ENCODE measurements around the gene PRC1. TPM values are rescaled to one million over a fixed set of nuclear protein-coding genes. Genes with fewer than 3 reads are reported as not detected.

PRC1 gene
- total and polyA plus RNA-seq, 8 donors = 3.9 to 12.7 (median 5.0) TPM

DNA sequence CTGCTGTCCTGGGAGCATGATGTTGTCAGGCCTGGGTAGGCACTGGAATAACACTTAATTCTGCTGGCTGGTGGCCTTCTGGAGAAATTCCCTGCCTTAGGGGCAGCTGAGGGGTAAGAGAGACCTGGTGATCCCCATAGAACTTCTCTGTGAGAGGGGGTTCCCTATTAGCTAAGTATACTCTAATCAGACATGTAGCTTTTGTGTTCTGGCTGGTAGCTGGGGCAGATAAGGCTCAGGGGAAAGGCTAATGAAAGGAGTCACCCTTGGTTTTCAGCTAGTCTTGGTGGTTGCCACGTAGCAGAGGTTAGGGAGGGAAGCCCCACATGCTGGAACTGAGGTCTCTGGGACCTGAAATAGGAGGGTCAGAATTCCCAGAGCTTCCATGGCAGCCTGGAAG lies 61.0 kb downstream of the PRC1 start:
- intact Hi-C loops (cut with DNase I) = no loop called here
- ATAC-seq = no peak
- no peak overlapping the region for H3K27ac ChIP-seq
- no peaks in the 10 kb centered on the region for H3K9me3 ChIP-seq
- no peaks in the 10 kb centered on the region for H3K27me3 ChIP-seq
- no peak for FAIRE-seq
- H3K4me3 ChIP-seq = no peak overlapping the region
- peak in 1 of 6 donors; percentile 7 for DNase-seq
- H3K36me3 ChIP-seq = peaks cover 0 to 8% (median 2%) of the 10 kb centered on the region in 3 donors
- TF ChIP-seq, protein P1, sequence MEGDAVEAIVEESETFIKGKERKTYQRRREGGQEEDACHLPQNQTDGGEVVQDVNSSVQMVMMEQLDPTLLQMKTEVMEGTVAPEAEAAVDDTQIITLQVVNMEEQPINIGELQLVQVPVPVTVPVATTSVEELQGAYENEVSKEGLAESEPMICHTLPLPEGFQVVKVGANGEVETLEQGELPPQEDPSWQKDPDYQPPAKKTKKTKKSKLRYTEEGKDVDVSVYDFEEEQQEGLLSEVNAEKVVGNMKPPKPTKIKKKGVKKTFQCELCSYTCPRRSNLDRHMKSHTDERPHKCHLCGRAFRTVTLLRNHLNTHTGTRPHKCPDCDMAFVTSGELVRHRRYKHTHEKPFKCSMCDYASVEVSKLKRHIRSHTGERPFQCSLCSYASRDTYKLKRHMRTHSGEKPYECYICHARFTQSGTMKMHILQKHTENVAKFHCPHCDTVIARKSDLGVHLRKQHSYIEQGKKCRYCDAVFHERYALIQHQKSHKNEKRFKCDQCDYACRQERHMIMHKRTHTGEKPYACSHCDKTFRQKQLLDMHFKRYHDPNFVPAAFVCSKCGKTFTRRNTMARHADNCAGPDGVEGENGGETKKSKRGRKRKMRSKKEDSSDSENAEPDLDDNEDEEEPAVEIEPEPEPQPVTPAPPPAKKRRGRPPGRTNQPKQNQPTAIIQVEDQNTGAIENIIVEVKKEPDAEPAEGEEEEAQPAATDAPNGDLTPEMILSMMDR (IDR thresholded peaks at IDR 0.05) = no peak
- 52 to 67% methylated on average over 1 of the region's 1 CpG for WGBS, 2 donors
- H3K4me1 ChIP-seq = peaks cover 0 to 32% (median 14%) of the 10 kb centered on the region in 3 donors

DNA sequence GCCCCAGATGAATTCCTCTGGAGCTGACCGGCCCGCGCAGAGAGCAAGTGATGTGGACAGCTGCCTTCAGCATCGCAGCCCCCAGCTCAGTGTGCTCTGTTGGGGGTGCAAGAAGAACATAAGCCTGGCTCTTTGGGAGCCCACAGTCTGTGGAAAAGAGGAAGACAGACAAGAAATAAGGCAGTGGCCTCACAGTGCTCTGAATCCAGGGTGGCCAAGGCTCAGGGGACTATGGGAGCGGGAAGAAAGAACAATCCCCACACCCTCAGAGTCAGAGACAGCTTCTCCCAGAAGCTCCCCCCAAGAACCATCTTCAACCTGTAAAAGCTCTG lies 61.7 kb downstream of the PRC1 start:
- no peak for DNase-seq
- H3K36me3 ChIP-seq = peaks cover 0 to 4% (median 0%) of the 10 kb centered on the region in 3 donors
- H3K4me3 ChIP-seq = peak overlapping the region in 3 of 4 donors; percentile 72 to 84 (median 76)
- peak overlapping the region in 3 of 4 donors; percentile 92 to 96 (median 93) for H3K27ac ChIP-seq
- H3K27me3 ChIP-seq = no peaks in the 10 kb centered on the region
- no peak for ATAC-seq
- no peak for FAIRE-seq
- TF ChIP-seq, protein P1 (IDR thresholded peaks at IDR 0.05) = no peak
- intact Hi-C loops (cut with DNase I) = no loop called here
- no peaks in the 10 kb centered on the region for H3K9me3 ChIP-seq
- peaks cover 0 to 32% (median 14%) of the 10 kb centered on the region in 3 donors for H3K4me1 ChIP-seq
- WGBS, 2 donors = 16 to 19% methylated on average over 5 of the region's 5 CpGs

DNA sequence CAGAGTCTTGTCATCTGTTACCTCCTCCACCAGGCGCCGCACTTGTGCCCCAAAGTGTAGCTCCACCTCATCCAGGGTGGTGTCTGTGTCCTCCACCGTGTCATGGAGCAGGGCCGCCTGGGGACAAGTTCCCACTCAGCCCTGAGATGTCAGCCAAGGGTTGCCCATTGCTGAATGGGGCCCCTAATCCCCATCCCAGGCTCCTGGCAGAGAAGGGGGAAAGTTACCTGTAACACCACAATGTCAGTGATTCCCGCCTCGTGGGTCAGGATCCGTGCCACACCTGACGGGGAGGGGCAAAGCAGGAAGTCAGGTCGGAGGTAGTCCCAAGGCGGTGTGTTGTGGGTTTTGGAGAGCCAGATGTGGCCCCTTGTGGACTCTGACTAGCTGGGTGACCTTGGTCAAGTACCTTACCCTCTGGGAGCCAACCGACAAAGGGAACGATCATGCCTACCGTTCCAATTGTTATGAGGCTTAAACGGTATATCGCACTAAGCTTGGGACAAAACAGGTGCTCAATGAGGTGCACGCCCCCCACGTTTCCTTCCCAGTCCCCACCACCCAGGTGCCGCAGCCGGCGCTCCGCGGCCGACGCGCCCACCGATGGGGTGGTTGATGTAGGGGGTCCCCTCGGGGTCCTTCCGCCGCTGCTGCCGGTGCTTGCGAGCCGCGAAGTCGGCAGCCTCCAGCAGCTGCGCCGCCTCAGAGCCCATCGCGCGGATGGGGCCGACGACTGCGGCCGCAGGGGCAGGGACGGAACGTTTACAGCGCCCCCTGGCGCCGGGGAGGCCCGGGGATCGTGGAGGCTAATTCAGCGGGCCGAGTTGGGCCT lies 62.3 kb downstream of the PRC1 start, which contains the start of gene HDDC3:
Gene HDDC3, minus strand, starts transcription at position 722 of the 832 bp plus-strand sequence. Its CDS starts 9 bp downstream, at position 713.
- Histone ChIP-seq H3K27me3 (no peaks in the 10 kb centered on the region), H3K36me3 (no peaks in the 10 kb centered on the region), H3K4me3 (peak within 1 kb of the TSS; percentile 72 to 84 (median 80)), H3K4me1 (peaks cover 0 to 32% (median 14%) of the 10 kb centered on the region in 3 donors), H3K27ac (peak within 1 kb of the TSS; percentile 91 to 96 (median 92)), H3K9me3 (no peaks in the 10 kb centered on the region)
- peak; percentile 65 to 71 (median 68) for ATAC-seq
- 0 to 1% methylated on average over 43 to 52 of the region's 52 CpGs for WGBS, 2 donors
- TF ChIP-seq, protein P1 (IDR thresholded peaks at IDR 0.05) = peak; percentile 94 to 97 (median 96)
- no peak for FAIRE-seq
- peak; percentile 87 to 99 (median 92) for DNase-seq
- intact Hi-C loops (cut with DNase I) = no loop called here

DNA sequence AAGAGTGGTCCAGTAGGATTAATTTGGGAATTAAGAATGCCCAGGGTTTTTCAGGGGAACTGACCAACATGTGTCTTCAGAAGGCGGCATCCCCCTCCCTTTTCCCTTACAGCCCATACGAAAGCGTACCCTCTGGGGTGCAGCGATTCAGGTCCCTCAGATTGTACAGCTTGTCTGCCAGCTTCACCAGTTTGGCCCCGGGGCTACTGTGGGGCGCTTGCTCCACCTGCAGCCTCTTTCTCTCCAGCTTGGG lies 62.8 kb downstream of the PRC1 start:
- intact Hi-C loops (cut with DNase I) = no loop called here

More for the DNA sequence above, 62.8 kb downstream of the PRC1 start:
- no peak for FAIRE-seq
- H3K27ac ChIP-seq = peak overlapping the region; percentile 91 to 96 (median 92)
- no peak for DNase-seq
- peaks cover 0 to 30% (median 14%) of the 10 kb centered on the region in 3 donors for H3K4me1 ChIP-seq
- 7 to 10% methylated on average over 6 of the region's 6 CpGs for WGBS, 2 donors
- TF ChIP-seq, protein P1 (IDR thresholded peaks at IDR 0.05) = no peak
- no peaks in the 10 kb centered on the region for H3K9me3 ChIP-seq
- ATAC-seq = no peak
- H3K27me3 ChIP-seq = no peaks in the 10 kb centered on the region
- H3K4me3 ChIP-seq = peak overlapping the region; percentile 72 to 84 (median 80)
- H3K36me3 ChIP-seq = no peaks in the 10 kb centered on the region
